Activated T-cell treated with anti-CD3 and anti-CD28 coated beads, Interleukin-2, amount 50 U/mL, for 4 hours (primary cell): ENCODE measurements around the gene EXOSC7. TPM values are rescaled to one million over a fixed set of nuclear protein-coding genes. Genes with fewer than 3 reads are reported as not detected.

Experiments used
- ATAC-seq, 2 donors: fragments of 200-7000 bp; cut with Tn5 transposase; one replicate each; pipeline ENCODE4 v1.10.0; 2021
- DNase-seq: peaks from one replicate; pipeline ENCODE4 v3.0.0-alpha.2; 2020
- H3K27me3 Mint-ChIP-seq: one replicate; pipeline ENCODE4 v1.8.0; 2021; ENCODE audit warnings: low read depth, mixed read lengths
- H3K36me3 Mint-ChIP-seq: one replicate; pipeline ENCODE4 v1.8.0; 2022; ENCODE audit warnings: mixed read lengths; ENCODE audit not compliant: insufficient read depth
- H3K4me1 Mint-ChIP-seq: one replicate; pipeline ENCODE4 v1.8.0; 2021; ENCODE audit warnings: low read depth, mixed read lengths
- H3K4me3 Mint-ChIP-seq: one replicate; pipeline ENCODE4 v1.8.0; 2021; ENCODE audit warnings: mild to moderate bottlenecking, moderate library complexity, mixed read lengths
- H3K9me3 Mint-ChIP-seq: one replicate; pipeline ENCODE4 v1.8.0; 2021; ENCODE audit warnings: mixed read lengths
- total RNA-seq, 3 donors: library from RNA; stranded (reverse); gene quantifications; one replicate each; pipeline ENCODE4 v1.2.1, GENCODE V29; 2021

Gene EXOSC7
- total RNA-seq, 3 donors from 2014 or later = 75.4 to 88.8 (median 83.4) TPM

- H3K9me3 Mint-ChIP-seq = no peaks in the 10 kb centered on the region
- no peak for DNase-seq
- no peaks in the 10 kb centered on the region for H3K27me3 Mint-ChIP-seq
- peaks cover 2% of the 10 kb centered on the region for H3K4me1 Mint-ChIP-seq
- H3K4me3 Mint-ChIP-seq = no peak overlapping the region
- no peak for ATAC-seq
- peaks cover 27% of the 10 kb centered on the region for H3K36me3 Mint-ChIP-seq
Measured at GRCh38 chr3:44954304-44954703, 21.7 kb upstream of the EXOSC7 start.

GRCh38 chr3:44954962-44955361 lies 21.1 kb upstream of the EXOSC7 start:
- H3K4me3 Mint-ChIP-seq = no peak overlapping the region
- no peaks in the 10 kb centered on the region for H3K27me3 Mint-ChIP-seq
- DNase-seq (no peak), ATAC-seq (no peak)
- peaks cover 2% of the 10 kb centered on the region for H3K4me1 Mint-ChIP-seq
- no peaks in the 10 kb centered on the region for H3K9me3 Mint-ChIP-seq
- peaks cover 27% of the 10 kb centered on the region for H3K36me3 Mint-ChIP-seq

DNA sequence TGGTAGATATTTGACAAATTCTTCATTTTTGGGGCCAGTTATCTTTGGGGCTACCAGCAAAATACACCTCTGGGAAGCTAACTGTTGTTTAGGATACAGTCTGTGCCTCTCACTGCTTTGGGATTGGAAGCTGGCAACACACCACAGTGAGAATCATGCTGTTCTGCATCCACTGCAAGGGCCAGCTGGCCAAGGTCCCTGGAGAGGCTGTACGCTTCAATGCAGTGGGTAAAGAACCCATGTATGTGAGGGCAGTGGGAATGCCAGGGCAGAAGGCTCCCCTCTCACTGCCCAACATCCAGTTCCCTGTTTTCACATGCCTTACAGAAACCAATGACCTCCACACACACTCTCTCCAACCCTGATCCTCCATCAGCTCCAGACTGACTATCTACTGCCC lies 20.1 kb upstream of the EXOSC7 start:
- Mint-ChIP-seq H3K4me1 (peaks cover 3% of the 10 kb centered on the region), H3K9me3 (no peaks in the 10 kb centered on the region), H3K36me3 (peaks cover 23% of the 10 kb centered on the region), H3K4me3 (no peak overlapping the region), H3K27me3 (no peaks in the 10 kb centered on the region)
- DNase-seq (no peak), ATAC-seq (no peak)

GRCh38 chr3:44957986-44958385 lies 18.1 kb upstream of the EXOSC7 start:
- no peaks in the 10 kb centered on the region for H3K9me3 Mint-ChIP-seq
- peaks cover 11% of the 10 kb centered on the region for H3K4me1 Mint-ChIP-seq
- DNase-seq (no peak), ATAC-seq (no peak)
- H3K36me3 Mint-ChIP-seq = peaks cover 17% of the 10 kb centered on the region
- H3K27me3 Mint-ChIP-seq = no peaks in the 10 kb centered on the region
- H3K4me3 Mint-ChIP-seq = no peak overlapping the region

DNA sequence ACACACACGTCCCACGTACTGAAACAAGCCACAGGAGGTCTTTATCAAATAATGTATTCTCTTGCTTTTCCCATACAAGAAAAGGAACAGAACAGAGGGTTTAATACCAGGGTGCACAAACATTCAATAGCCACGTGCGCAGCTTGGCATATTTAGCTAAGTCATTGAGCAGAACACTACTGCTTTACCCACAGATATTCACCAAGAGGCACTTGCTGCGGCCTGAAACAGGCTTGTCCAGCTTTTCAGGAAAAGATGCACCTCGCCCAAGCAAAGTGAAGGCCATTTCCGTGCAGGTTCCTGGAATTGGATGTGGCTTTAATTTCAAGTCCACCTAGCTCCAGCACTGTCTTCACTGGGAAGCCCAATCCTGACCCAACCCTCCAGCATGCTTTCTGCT lies 17.7 kb upstream of the EXOSC7 start:
- no peaks in the 10 kb centered on the region for H3K27me3 Mint-ChIP-seq
- peaks cover 17% of the 10 kb centered on the region for H3K36me3 Mint-ChIP-seq
- peaks cover 15% of the 10 kb centered on the region for H3K4me1 Mint-ChIP-seq
- H3K9me3 Mint-ChIP-seq = no peaks in the 10 kb centered on the region
- no peak overlapping the region for H3K4me3 Mint-ChIP-seq
- ATAC-seq = no peak
- no peak for DNase-seq

DNA sequence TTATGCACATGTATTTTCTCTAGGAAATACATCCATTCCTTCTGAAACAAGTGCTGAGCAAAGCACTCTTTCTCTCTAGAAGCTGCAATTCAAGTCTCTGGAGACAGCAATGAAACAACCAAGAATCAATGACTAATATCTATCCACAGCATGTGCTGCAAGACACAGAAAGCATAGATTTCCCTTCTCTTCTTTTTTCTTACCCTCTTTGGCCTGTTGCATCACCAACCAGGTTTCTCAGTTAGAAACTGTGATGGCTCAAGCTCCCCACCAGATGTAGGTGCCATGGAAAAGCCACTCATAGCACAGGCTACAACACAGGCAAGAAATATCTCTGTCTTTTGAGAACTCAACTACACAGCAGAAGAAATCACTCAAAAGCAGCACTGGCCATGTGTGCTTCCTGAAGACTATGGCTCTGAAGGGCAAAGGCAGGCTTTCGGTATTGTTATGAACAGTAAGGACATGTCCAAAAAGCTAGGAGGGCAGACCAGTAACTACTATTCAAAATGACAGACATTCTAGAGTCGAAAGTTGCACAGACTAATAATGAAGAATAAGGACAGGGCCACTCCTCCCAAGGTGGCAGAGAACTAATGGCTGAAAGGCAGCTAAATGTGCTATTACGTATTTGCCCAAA lies 15.5 kb upstream of the EXOSC7 start:
- ATAC-seq (no peak), DNase-seq (no peak)
- Mint-ChIP-seq H3K4me1 (peaks cover 28% of the 10 kb centered on the region), H3K4me3 (no peak overlapping the region), H3K27me3 (no peaks in the 10 kb centered on the region), H3K36me3 (peaks cover 17% of the 10 kb centered on the region), H3K9me3 (no peaks in the 10 kb centered on the region)

- ATAC-seq (no peak), DNase-seq (no peak)
- peaks cover 33% of the 10 kb centered on the region for H3K4me1 Mint-ChIP-seq
- no peak overlapping the region for H3K4me3 Mint-ChIP-seq
- no peaks in the 10 kb centered on the region for H3K9me3 Mint-ChIP-seq
- H3K27me3 Mint-ChIP-seq = no peaks in the 10 kb centered on the region
- peaks cover 16% of the 10 kb centered on the region for H3K36me3 Mint-ChIP-seq
Measured at GRCh38 chr3:44961888-44962287, 14.2 kb upstream of the EXOSC7 start.

GRCh38 chr3:44962621-44963393 lies 13.2 kb upstream of the EXOSC7 start:
- Mint-ChIP-seq H3K27me3 (no peaks in the 10 kb centered on the region), H3K4me3 (no peak overlapping the region)

GRCh38 chr3:44963571-44964325 lies 12.3 kb upstream of the EXOSC7 start:
- no peaks in the 10 kb centered on the region for H3K9me3 Mint-ChIP-seq
- DNase-seq = no peak
- H3K36me3 Mint-ChIP-seq = peaks cover 6% of the 10 kb centered on the region
- H3K27me3 Mint-ChIP-seq = no peaks in the 10 kb centered on the region
- no peak for ATAC-seq
- H3K4me3 Mint-ChIP-seq = no peak overlapping the region
- H3K4me1 Mint-ChIP-seq = peaks cover 51% of the 10 kb centered on the region

More at GRCh38 chr3:44962621-44963393, 13.2 kb upstream of the EXOSC7 start:
- DNase-seq (no peak), ATAC-seq (no peak)
- H3K9me3 Mint-ChIP-seq = no peaks in the 10 kb centered on the region
- H3K36me3 Mint-ChIP-seq = peaks cover 12% of the 10 kb centered on the region
- peaks cover 41% of the 10 kb centered on the region for H3K4me1 Mint-ChIP-seq

DNA sequence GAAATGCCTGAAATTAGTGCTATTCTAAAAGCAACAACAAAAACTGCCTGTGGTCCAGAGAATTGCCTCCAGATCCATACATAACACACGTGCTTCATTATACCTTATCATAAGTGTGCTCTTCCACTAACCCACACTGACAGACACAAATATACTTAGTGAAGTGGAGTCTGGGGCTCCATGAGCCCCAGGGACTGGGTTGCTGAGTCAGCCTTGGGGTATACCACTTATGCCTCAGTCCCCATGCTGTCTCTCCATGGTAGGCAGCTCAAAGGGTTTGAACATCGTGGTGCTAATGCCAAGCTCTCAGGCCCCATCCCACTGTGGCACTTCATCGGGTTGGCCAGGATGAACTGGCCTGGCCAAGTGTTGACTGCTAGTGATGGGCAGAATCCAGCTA lies 10.9 kb upstream of the EXOSC7 start:
- ATAC-seq = no peak
- H3K36me3 Mint-ChIP-seq = peaks cover 6% of the 10 kb centered on the region
- DNase-seq = no peak
- no peak overlapping the region for H3K4me3 Mint-ChIP-seq
- H3K9me3 Mint-ChIP-seq = no peaks in the 10 kb centered on the region
- peaks cover 65% of the 10 kb centered on the region for H3K4me1 Mint-ChIP-seq
- no peaks in the 10 kb centered on the region for H3K27me3 Mint-ChIP-seq

DNA sequence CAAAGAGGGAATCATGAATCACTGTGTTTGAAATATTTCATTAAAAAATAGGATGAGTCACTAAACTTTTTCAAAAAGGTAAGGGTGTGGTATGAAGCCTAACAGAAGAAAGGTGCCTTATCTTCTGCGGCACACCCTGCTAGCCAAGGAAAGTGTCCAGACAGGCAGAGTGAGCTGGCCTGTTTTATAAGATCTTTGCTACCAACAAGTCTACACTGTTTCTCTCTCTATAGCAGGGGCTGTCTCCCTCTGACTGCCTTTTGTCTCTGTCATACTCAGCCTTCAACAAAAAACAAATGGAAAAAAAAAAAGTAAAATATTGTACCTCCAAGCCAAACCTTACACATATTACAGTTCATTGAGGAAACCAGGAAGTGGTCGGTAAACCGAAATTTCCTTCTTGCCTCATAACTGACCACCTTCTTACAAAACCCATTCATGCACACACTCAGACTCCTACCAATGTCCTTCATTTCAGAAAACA lies 9.2 kb upstream of the EXOSC7 start:
- Mint-ChIP-seq H3K9me3 (no peaks in the 10 kb centered on the region), H3K4me3 (no peak overlapping the region), H3K4me1 (peaks cover 74% of the 10 kb centered on the region), H3K36me3 (peaks cover 6% of the 10 kb centered on the region), H3K27me3 (no peaks in the 10 kb centered on the region)
- DNase-seq (no peak), ATAC-seq (no peak)

DNA sequence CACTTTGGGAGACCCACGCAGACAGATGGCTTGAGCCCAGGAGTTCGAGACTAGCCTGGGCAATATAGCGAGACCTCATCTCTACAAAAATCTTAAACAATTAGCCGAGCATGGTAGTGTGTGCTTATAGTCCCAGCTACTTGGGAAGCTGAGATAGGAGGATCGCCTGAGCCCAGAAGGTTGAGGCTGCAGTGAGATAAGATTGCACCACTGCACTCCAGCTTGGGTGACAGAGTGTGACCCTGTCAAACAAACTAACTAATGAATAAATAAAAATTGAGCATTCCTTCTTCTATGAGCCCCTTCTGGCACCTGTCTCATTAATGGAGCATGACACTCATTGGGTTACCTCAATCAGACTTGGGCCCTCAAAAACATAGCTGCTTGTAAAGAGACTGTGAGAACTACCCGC lies 7.6 kb upstream of the EXOSC7 start:
- DNase-seq (no peak), ATAC-seq (no peak)
- H3K4me3 Mint-ChIP-seq = no peak overlapping the region
- peaks cover 8% of the 10 kb centered on the region for H3K36me3 Mint-ChIP-seq
- no peaks in the 10 kb centered on the region for H3K27me3 Mint-ChIP-seq
- peaks cover 61% of the 10 kb centered on the region for H3K4me1 Mint-ChIP-seq
- H3K9me3 Mint-ChIP-seq = no peaks in the 10 kb centered on the region

- peaks cover 6% of the 10 kb centered on the region for H3K36me3 Mint-ChIP-seq
- H3K4me3 Mint-ChIP-seq = no peak overlapping the region
- ATAC-seq (no peak), DNase-seq (no peak)
- H3K4me1 Mint-ChIP-seq = peaks cover 54% of the 10 kb centered on the region
- H3K27me3 Mint-ChIP-seq = no peaks in the 10 kb centered on the region
- H3K9me3 Mint-ChIP-seq = no peaks in the 10 kb centered on the region
Measured at GRCh38 chr3:44969154-44969827, 6.8 kb upstream of the EXOSC7 start.

GRCh38 chr3:44969828-44970179 lies 6.2 kb upstream of the EXOSC7 start:
- H3K4me3 Mint-ChIP-seq = no peak overlapping the region
- peaks cover 5% of the 10 kb centered on the region for H3K36me3 Mint-ChIP-seq
- DNase-seq (no peak), ATAC-seq (no peak)
- H3K27me3 Mint-ChIP-seq = no peaks in the 10 kb centered on the region
- H3K9me3 Mint-ChIP-seq = no peaks in the 10 kb centered on the region
- peaks cover 58% of the 10 kb centered on the region for H3K4me1 Mint-ChIP-seq
